ENCODE results near the gene DNAH11. TPM values are rescaled to one million over a fixed set of nuclear protein-coding genes. Genes with fewer than 3 reads are reported as not detected.

Gene DNAH11
- total and polyA plus RNA-seq, 4 donors = 0.05 to 0.50 (median 0.11) TPM

- 90% methylated on average over 7 of the region's 7 CpGs for WGBS
- TF ChIP-seq NR2F2 (IDR thresholded peaks at IDR 0.05) = no peak
- TF ChIP-seq EGR1 (IDR thresholded peaks at IDR 0.05; ENCODE audit: low read depth in 2 of 2) = no peak
- TF ChIP-seq MAX (IDR thresholded peaks at IDR 0.05) = no peak
Measured at GRCh38 chr7:21707566-21707965, 164.7 kb downstream of the DNAH11 start.

GRCh38 chr7:21708096-21708495, 165.3 kb downstream of the DNAH11 start:
- no peaks in the 10 kb centered on the region for H3K36me3 ChIP-seq (ENCODE audit: control insufficient read depth in 4 of 4, insufficient read depth in 3 of 4, low read depth in 1 of 4, low read length in 3 of 4)
- 95% methylated on average over 6 of the region's 6 CpGs for WGBS
- TF ChIP-seq NR2F2 (IDR thresholded peaks at IDR 0.05) (no peak), REST (IDR thresholded peaks at IDR 0.05) (no peak), ATF3 (IDR thresholded peaks at IDR 0.05) (no peak), FOXA1 (IDR thresholded peaks at IDR 0.05) (no peak), FOXA2 (IDR thresholded peaks at IDR 0.05) (no peak), ZBTB33 (IDR thresholded peaks at IDR 0.05) (no peak), TAF1 (conservative IDR thresholded peaks at IDR 0.05) (no peak), EGR1 (IDR thresholded peaks at IDR 0.05; ENCODE audit: low read depth in 2 of 2) (no peak), CTCF (IDR thresholded peaks at IDR 0.05; ENCODE audit: low read depth, low read length, missing input control) (no peak), RAD21 (IDR thresholded peaks at IDR 0.05) (no peak), MAX (IDR thresholded peaks at IDR 0.05) (no peak), RXRA (IDR thresholded peaks at IDR 0.05) (no peak), SP1 (IDR thresholded peaks at IDR 0.05) (no peak), YY1 (IDR thresholded peaks at IDR 0.05) (no peak), GABPA (IDR thresholded peaks at IDR 0.05 in 1 of 2, conservative IDR thresholded peaks at IDR 0.05 in 1 of 2) (no peak), HNF4G (IDR thresholded peaks at IDR 0.05) (no peak), JUND (IDR thresholded peaks at IDR 0.05) (no peak), HNF4A (conservative IDR thresholded peaks at IDR 0.05) (no peak)
- H3K27me3 ChIP-seq (ENCODE audit: control insufficient read depth in 4 of 4, insufficient read depth in 4 of 4, low read length in 3 of 4) = no peaks in the 10 kb centered on the region
- no peak overlapping the region for H3K27ac ChIP-seq (ENCODE audit: low read depth in 1 of 2, low read length in 2 of 2)
- H3K9ac ChIP-seq (ENCODE audit: low read depth in 1 of 2, low read length in 2 of 2) = no peak overlapping the region
- no peaks in the 10 kb centered on the region for H3K9me3 ChIP-seq (ENCODE audit: control insufficient read depth in 4 of 4, low read length in 3 of 4)
- no peak for DNase-seq (ENCODE audit: low spot score)
- no peak overlapping the region for H3K4me3 ChIP-seq (ENCODE audit: low read depth in 1 of 3, low read length in 3 of 3)
- no peaks in the 10 kb centered on the region for H3K4me1 ChIP-seq (ENCODE audit: control insufficient read depth in 4 of 4, insufficient read depth in 4 of 4, low read length in 3 of 4)

More at GRCh38 chr7:21707566-21707965, 164.7 kb downstream of the DNAH11 start:
- H3K9ac ChIP-seq (ENCODE audit: low read depth in 1 of 2, low read length in 2 of 2) = no peak overlapping the region
- H3K36me3 ChIP-seq (ENCODE audit: control insufficient read depth in 4 of 4, insufficient read depth in 3 of 4, low read depth in 1 of 4, low read length in 3 of 4) = no peaks in the 10 kb centered on the region
- H3K4me3 ChIP-seq (ENCODE audit: low read depth in 1 of 3, low read length in 3 of 3) = no peak overlapping the region
- DNase-seq (ENCODE audit: low spot score) = no peak
- no peaks in the 10 kb centered on the region for H3K27me3 ChIP-seq (ENCODE audit: control insufficient read depth in 4 of 4, insufficient read depth in 4 of 4, low read length in 3 of 4)
- H3K9me3 ChIP-seq (ENCODE audit: control insufficient read depth in 4 of 4, low read length in 3 of 4) = no peaks in the 10 kb centered on the region
- H3K27ac ChIP-seq (ENCODE audit: low read depth in 1 of 2, low read length in 2 of 2) = no peak overlapping the region
- H3K4me1 ChIP-seq (ENCODE audit: control insufficient read depth in 4 of 4, insufficient read depth in 4 of 4, low read length in 3 of 4) = no peaks in the 10 kb centered on the region

All from liver (tissue), 9 donors.